Measurements from ENCODE around the gene HACD3. TPM values are rescaled to one million over a fixed set of nuclear protein-coding genes. Genes with fewer than 3 reads are reported as not detected.

Gene HACD3
- total RNA-seq, 4 donors from 2014 or later: 19.1 to 29.6 (median 24.8) TPM

DNA sequence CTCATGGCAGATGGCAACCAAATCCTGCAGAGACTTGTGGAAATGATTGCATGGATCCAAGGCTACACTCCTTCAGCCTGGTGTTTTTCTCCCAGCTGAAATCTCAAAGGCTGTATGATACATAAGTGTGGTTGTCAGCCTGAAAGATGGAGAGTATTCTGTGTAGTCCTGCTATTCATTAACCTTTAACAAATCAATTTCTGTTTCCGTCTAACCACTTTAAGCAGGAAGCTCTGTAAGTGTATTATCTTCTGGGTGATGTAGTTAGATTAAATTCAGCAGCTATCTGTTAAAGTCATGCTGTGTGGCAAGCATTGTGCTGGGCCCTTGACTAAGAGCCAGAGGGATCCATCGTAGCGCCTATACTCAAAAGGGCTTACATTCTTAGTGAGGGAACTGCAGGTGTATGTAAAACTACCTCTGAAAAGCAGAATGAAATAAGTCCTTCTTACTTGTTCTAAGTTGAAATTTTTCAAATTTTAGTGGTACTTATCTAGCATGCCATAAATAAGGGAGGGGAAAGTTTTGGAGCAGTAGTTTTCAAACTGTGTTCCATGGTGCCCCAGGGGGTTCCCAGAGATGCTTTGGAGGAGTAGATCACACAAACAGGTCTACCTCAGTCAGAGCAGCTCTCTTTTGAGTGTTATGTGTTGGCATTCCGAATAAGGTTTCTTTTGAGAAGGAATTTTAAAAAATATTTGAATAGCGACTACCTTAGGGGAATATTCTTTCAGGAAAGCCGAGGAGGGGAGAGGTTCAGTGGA lies 28.9 kb downstream of the HACD3 start:
- TF ChIP-seq, protein P1, sequence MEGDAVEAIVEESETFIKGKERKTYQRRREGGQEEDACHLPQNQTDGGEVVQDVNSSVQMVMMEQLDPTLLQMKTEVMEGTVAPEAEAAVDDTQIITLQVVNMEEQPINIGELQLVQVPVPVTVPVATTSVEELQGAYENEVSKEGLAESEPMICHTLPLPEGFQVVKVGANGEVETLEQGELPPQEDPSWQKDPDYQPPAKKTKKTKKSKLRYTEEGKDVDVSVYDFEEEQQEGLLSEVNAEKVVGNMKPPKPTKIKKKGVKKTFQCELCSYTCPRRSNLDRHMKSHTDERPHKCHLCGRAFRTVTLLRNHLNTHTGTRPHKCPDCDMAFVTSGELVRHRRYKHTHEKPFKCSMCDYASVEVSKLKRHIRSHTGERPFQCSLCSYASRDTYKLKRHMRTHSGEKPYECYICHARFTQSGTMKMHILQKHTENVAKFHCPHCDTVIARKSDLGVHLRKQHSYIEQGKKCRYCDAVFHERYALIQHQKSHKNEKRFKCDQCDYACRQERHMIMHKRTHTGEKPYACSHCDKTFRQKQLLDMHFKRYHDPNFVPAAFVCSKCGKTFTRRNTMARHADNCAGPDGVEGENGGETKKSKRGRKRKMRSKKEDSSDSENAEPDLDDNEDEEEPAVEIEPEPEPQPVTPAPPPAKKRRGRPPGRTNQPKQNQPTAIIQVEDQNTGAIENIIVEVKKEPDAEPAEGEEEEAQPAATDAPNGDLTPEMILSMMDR (IDR thresholded peaks at IDR 0.05): no peak
- TF ChIP-seq POLR2A (IDR thresholded peaks at IDR 0.05; ENCODE audit: low read depth) (no peak), EP300 (IDR thresholded peaks at IDR 0.05) (no peak), POLR2AphosphoS5 (IDR thresholded peaks at IDR 0.05) (no peak)

DNA sequence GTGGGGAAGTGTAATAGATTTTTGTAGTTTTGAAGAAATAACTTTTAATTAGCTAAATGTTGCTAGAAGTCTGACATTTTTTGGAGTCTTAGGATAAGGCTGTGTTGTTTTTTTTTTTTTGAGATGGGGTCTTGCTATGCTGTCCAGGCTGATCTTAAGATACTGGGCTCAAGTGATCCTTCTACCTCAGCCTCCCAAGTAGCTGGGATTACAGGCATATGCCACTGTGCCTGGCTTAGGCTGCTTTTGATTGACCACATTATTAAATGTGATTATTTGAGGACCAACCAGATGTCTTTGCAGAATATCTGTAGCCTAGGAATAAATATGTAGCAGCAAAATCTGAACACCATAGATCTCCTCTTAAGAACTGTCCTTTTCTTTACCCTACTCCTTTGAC lies 29.7 kb downstream of the HACD3 start:
- no peaks in the 10 kb centered on the region for H3K9me3 ChIP-seq
- TF ChIP-seq EP300 (IDR thresholded peaks at IDR 0.05) (no peak), POLR2A (IDR thresholded peaks at IDR 0.05; ENCODE audit: low read depth) (no peak), POLR2AphosphoS5 (IDR thresholded peaks at IDR 0.05) (no peak)
- TF ChIP-seq, protein P1 (IDR thresholded peaks at IDR 0.05): no peak
- peaks cover 14 to 82% (median 66%) of the 10 kb centered on the region in 4 donors for H3K36me3 ChIP-seq
- H3K27ac ChIP-seq (replicated peaks in 1 of 4): no peak overlapping the region
- H3K27me3 ChIP-seq: no peaks in the 10 kb centered on the region
- intact Hi-C loops (cut with DNase I): no loop called here
- no peaks in the 10 kb centered on the region for H3K4me1 ChIP-seq
- no peak for DNase-seq (ENCODE audit: extremely low spot score)
- no peak overlapping the region for H3K4me3 ChIP-seq

More for the DNA sequence above, 28.9 kb downstream of the HACD3 start:
- intact Hi-C loops (cut with DNase I): no loop called here
- Histone ChIP-seq H3K4me1 (no peaks in the 10 kb centered on the region), H3K9me3 (no peaks in the 10 kb centered on the region), H3K36me3 (peaks cover 13 to 82% (median 61%) of the 10 kb centered on the region in 4 donors), H3K27ac (replicated peaks in 1 of 4) (no peak overlapping the region), H3K27me3 (no peaks in the 10 kb centered on the region), H3K4me3 (no peak overlapping the region)
- WGBS: 93% methylated on average over 6 of the region's 6 CpGs
- DNase-seq (ENCODE audit: extremely low spot score): no peak

DNA sequence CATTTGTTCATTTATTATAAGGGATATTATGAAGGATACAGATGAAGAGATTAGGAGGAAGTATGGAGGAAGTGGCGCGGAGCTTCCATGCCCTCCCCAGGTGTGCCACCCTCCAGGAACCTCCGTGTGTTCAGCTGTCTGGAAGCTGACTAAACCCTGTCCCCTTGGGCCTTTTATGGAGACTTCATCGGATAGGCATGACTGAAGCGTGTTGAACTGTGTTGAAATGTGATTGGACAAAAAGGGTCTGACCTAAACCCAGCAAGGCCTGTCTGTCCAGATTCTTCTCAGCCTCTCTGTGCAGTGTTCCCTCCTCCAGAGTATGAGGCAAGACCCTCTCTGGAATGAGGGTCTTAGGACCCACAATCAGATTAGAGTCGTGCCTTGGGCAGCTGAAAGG lies 31.7 kb downstream of the HACD3 start:
- 90% methylated on average over 6 of the region's 6 CpGs for WGBS
- Histone ChIP-seq H3K36me3 (peaks cover 27 to 82% (median 64%) of the 10 kb centered on the region in 4 donors), H3K9me3 (no peaks in the 10 kb centered on the region), H3K27ac (replicated peaks in 1 of 4) (no peak overlapping the region), H3K4me1 (no peaks in the 10 kb centered on the region), H3K4me3 (no peak overlapping the region), H3K27me3 (no peaks in the 10 kb centered on the region)
- intact Hi-C loops (cut with DNase I): no loop called here
- no peak for DNase-seq (ENCODE audit: extremely low spot score)
- TF ChIP-seq POLR2A (IDR thresholded peaks at IDR 0.05; ENCODE audit: low read depth) (no peak), EP300 (IDR thresholded peaks at IDR 0.05) (no peak), POLR2AphosphoS5 (IDR thresholded peaks at IDR 0.05) (no peak)

DNA sequence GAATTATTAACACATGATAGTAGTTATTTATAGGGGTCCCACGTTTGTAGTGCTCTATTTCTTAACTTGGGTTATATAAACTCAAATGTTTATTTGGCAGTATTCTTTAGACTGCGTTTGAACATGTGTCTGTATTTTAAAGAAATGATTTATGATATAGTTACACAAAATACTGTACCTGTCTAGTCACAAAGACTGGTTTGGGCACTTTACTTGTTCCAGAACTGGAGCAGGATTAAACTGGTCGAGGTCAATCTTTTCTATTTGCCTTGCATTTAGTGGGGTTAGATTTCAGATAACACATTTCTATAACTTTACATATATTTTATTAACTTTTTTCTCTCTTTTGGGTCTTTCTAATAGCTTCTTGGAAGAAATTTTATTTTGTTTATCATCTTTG lies 39.5 kb downstream of the HACD3 start:
- Histone ChIP-seq H3K27me3 (no peaks in the 10 kb centered on the region), H3K4me3 (no peak overlapping the region), H3K36me3 (peaks cover 35 to 95% (median 61%) of the 10 kb centered on the region in 4 donors), H3K4me1 (no peaks in the 10 kb centered on the region), H3K9me3 (no peaks in the 10 kb centered on the region), H3K27ac (replicated peaks in 1 of 4) (no peak overlapping the region)
- intact Hi-C loops (cut with DNase I): no loop called here
- TF ChIP-seq, protein P1 (IDR thresholded peaks at IDR 0.05): no peak
- TF ChIP-seq POLR2A (IDR thresholded peaks at IDR 0.05; ENCODE audit: low read depth) (no peak), EP300 (IDR thresholded peaks at IDR 0.05) (no peak), POLR2AphosphoS5 (IDR thresholded peaks at IDR 0.05) (no peak)
- no peak for DNase-seq (ENCODE audit: extremely low spot score)
- WGBS: 84% methylated on average over 3 of the region's 3 CpGs

DNA sequence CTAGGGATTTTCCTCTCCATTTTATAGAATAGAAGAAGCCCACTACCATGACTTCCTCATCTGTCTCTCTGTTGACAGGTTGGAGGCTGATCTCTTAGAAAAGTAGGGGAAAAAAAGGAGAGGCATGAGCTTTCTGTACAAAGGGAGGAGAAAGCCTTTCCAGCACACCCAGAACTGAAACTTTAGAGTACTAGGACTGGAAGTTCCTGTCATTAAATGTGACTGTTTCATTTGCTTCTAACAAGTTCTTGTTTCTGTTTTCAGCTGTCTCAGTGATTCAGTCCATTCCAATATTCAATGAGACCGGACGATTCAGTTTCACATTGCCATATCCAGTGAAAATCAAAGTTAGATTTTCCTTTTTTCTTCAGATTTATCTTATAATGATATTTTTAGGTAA lies 41.7 kb downstream of the HACD3 start:
- H3K27me3 ChIP-seq: no peaks in the 10 kb centered on the region
- no peaks in the 10 kb centered on the region for H3K9me3 ChIP-seq
- WGBS: 92% methylated on average over 2 of the region's 2 CpGs
- peaks cover 20 to 89% (median 49%) of the 10 kb centered on the region in 4 donors for H3K36me3 ChIP-seq
- no peak for DNase-seq (ENCODE audit: extremely low spot score)
- TF ChIP-seq EP300 (IDR thresholded peaks at IDR 0.05) (no peak), POLR2AphosphoS5 (IDR thresholded peaks at IDR 0.05) (no peak), POLR2A (IDR thresholded peaks at IDR 0.05; ENCODE audit: low read depth) (no peak)
- TF ChIP-seq, protein P1 (IDR thresholded peaks at IDR 0.05): no peak
- no peak overlapping the region for H3K4me3 ChIP-seq
- intact Hi-C loops (cut with DNase I): no loop called here
- H3K27ac ChIP-seq (replicated peaks in 1 of 4): no peak overlapping the region
- no peaks in the 10 kb centered on the region for H3K4me1 ChIP-seq
